Measurements from ENCODE around the gene NR3C2. TPM values are rescaled to one million over a fixed set of nuclear protein-coding genes. Genes with fewer than 3 reads are reported as not detected.

The NR3C2 gene
- total RNA-seq, 2 donors from 2014 or later = 0.44 to 0.82 TPM

- WGBS, 2 experiments (ENCODE audit: insufficient coverage in 1 of 2, insufficient read length in 1 of 2) = 50 to 58% methylated on average over 2 to 3 of the region's 3 CpGs
- Mint-ChIP-seq H3K27ac (no peak overlapping the region), H3K4me1 (peaks cover 5% of the 10 kb centered on the region), H3K36me3 (ENCODE audit: low read depth) (no peaks in the 10 kb centered on the region), H3K9me3 (no peaks in the 10 kb centered on the region), H3K27me3 (ENCODE audit: insufficient read depth) (no peaks in the 10 kb centered on the region), H3K4me3 (no peak overlapping the region)
- H3K4me1 ChIP-seq (ENCODE audit: control insufficient read depth, insufficient read depth, low read length) = no peaks in the 10 kb centered on the region
- no peaks in the 10 kb centered on the region for H3K36me3 ChIP-seq (ENCODE audit: control insufficient read depth, insufficient read depth, low read length)
- H3K9ac ChIP-seq (ENCODE audit: extremely low read depth, low read length, poor library complexity, severe bottlenecking) = no peak overlapping the region
- no peaks in the 10 kb centered on the region for H3K27me3 ChIP-seq (ENCODE audit: control insufficient read depth, insufficient read depth, low read length, poor library complexity, severe bottlenecking)
- no peaks in the 10 kb centered on the region for H3K9me3 ChIP-seq (ENCODE audit: control insufficient read depth, low read length)
- no peak for TF ChIP-seq CTCF (conservative IDR thresholded peaks at IDR 0.05)
- no peak for DNase-seq
- no peak overlapping the region for H3K27ac ChIP-seq (ENCODE audit: low read depth, low read length)
- H3K4me3 ChIP-seq (ENCODE audit: low read length) = no peak overlapping the region
Observed at GRCh38 chr4:148288448-148288847, 153.8 kb downstream of the NR3C2 start.

- WGBS, 2 experiments (ENCODE audit: insufficient coverage in 1 of 2, insufficient read length in 1 of 2) = 100% methylated on average over 1 of the region's 1 CpG; no CpG with 5 or more reads in 1 of the 2 experiments
- no peaks in the 10 kb centered on the region for H3K9me3 ChIP-seq (ENCODE audit: control insufficient read depth, low read length)
- Mint-ChIP-seq H3K27me3 (ENCODE audit: insufficient read depth) (no peaks in the 10 kb centered on the region), H3K27ac (no peak overlapping the region), H3K4me1 (peaks cover 5% of the 10 kb centered on the region), H3K4me3 (no peak overlapping the region), H3K9me3 (no peaks in the 10 kb centered on the region), H3K36me3 (ENCODE audit: low read depth) (no peaks in the 10 kb centered on the region)
- H3K36me3 ChIP-seq (ENCODE audit: control insufficient read depth, insufficient read depth, low read length) = no peaks in the 10 kb centered on the region
- no peak for TF ChIP-seq CTCF (conservative IDR thresholded peaks at IDR 0.05)
- H3K4me1 ChIP-seq (ENCODE audit: control insufficient read depth, insufficient read depth, low read length) = no peaks in the 10 kb centered on the region
- H3K4me3 ChIP-seq (ENCODE audit: low read length) = no peak overlapping the region
- H3K27me3 ChIP-seq (ENCODE audit: control insufficient read depth, insufficient read depth, low read length, poor library complexity, severe bottlenecking) = no peaks in the 10 kb centered on the region
- no peak overlapping the region for H3K27ac ChIP-seq (ENCODE audit: low read depth, low read length)
- H3K9ac ChIP-seq (ENCODE audit: extremely low read depth, low read length, poor library complexity, severe bottlenecking) = no peak overlapping the region
- DNase-seq = no peak
Observed at GRCh38 chr4:148287111-148287510, 155.1 kb downstream of the NR3C2 start.

GRCh38 chr4:148286012-148286411 lies 156.2 kb downstream of the NR3C2 start:
- H3K27ac ChIP-seq (ENCODE audit: low read depth, low read length) = no peak overlapping the region
- Mint-ChIP-seq H3K9me3 (no peaks in the 10 kb centered on the region), H3K36me3 (ENCODE audit: low read depth) (no peaks in the 10 kb centered on the region), H3K27ac (no peak overlapping the region), H3K4me3 (no peak overlapping the region), H3K4me1 (peaks cover 5% of the 10 kb centered on the region), H3K27me3 (ENCODE audit: insufficient read depth) (no peaks in the 10 kb centered on the region)
- no peaks in the 10 kb centered on the region for H3K4me1 ChIP-seq (ENCODE audit: control insufficient read depth, insufficient read depth, low read length)
- DNase-seq = no peak
- H3K9ac ChIP-seq (ENCODE audit: extremely low read depth, low read length, poor library complexity, severe bottlenecking) = no peak overlapping the region
- no peak overlapping the region for H3K4me3 ChIP-seq (ENCODE audit: low read length)
- no peaks in the 10 kb centered on the region for H3K9me3 ChIP-seq (ENCODE audit: control insufficient read depth, low read length)
- TF ChIP-seq CTCF (conservative IDR thresholded peaks at IDR 0.05) = no peak
- H3K36me3 ChIP-seq (ENCODE audit: control insufficient read depth, insufficient read depth, low read length) = no peaks in the 10 kb centered on the region
- no peaks in the 10 kb centered on the region for H3K27me3 ChIP-seq (ENCODE audit: control insufficient read depth, insufficient read depth, low read length, poor library complexity, severe bottlenecking)
